HFFc6 (cell line): ENCODE measurements around the gene CHMP5. TPM values are rescaled to one million over a fixed set of nuclear protein-coding genes. Genes with fewer than 3 reads are reported as not detected.

Source experiments
- DNase-seq: peaks from one replicate; pipeline ENCODE4 v3.0.0-alpha.2; 2018
- H3K27ac Mint-ChIP-seq: 2 replicates; pipeline ENCODE4 v1.8.0; 2020; ENCODE audit warnings: mild to moderate bottlenecking, mixed read lengths
- H3K27me3 Mint-ChIP-seq: 2 replicates; pipeline ENCODE4 v1.8.0; 2021; ENCODE audit warnings: mild to moderate bottlenecking, moderate library complexity, mixed read lengths; ENCODE audit not compliant: insufficient read depth
- H3K36me3 Mint-ChIP-seq: 2 replicates; pipeline ENCODE4 v1.8.0; 2021; ENCODE audit warnings: low read depth, mixed read lengths
- H3K4me1 Mint-ChIP-seq: 2 replicates; pipeline ENCODE4 v1.8.0; 2020; ENCODE audit warnings: low read depth, mixed read lengths
- H3K4me3 Mint-ChIP-seq: 2 replicates; pipeline ENCODE4 v1.8.0; 2020; ENCODE audit warnings: mild to moderate bottlenecking, moderate library complexity, mixed read lengths
- H3K9me3 Mint-ChIP-seq: 2 replicates; pipeline ENCODE4 v1.8.0; 2020; ENCODE audit warnings: mild to moderate bottlenecking, mixed read lengths
- CTCF ChIP-seq: fragments of 200-600 bp; sonication (generic); IDR thresholded peaks from 2 replicates; pipeline ENCODE4 v1.5.0; 2021; ENCODE audit warnings: antibody characterized with exemption, mild to moderate bottlenecking
- total RNA-seq, 6 experiments: library from RNA; stranded (reverse); fragmentation: NEBNext Ultra II Directional; extraction: Animal tissue kit (Norgen Biotek cat#: 25700); gene quantifications; 2 replicates in 1 of 6; 3 replicates in 5 of 6; pipeline ENCODE4 v1.2.3, GENCODE V29; 2021

CHMP5 gene
- total RNA-seq, 6 experiments from 2014 or later, result 75.5 to 90.2 (median 78.8) TPM

DNA sequence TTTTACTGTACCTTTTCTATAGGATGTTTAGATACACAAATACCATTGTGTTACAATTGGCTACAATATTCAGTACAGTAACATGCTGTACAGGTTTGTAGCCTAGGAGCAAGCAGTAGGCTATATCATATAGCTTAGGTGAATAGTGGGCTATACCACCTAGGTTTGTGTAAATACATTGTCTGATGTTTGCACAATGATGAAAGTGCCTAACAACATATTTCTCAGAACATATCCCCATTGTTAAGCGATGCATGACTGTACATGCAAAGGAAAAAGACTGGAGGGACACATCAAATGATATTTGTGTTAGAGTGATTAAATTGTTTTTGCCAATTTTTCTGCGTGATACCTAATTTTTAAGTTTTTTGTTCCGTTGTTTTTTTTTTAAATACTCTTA is 5.3 kb downstream of the CHMP5 start:
- no peak for DNase-seq
- no peak for TF ChIP-seq CTCF
- Mint-ChIP-seq H3K27ac (no peak overlapping the region), H3K4me1 (peaks cover 33% of the 10 kb centered on the region), H3K36me3 (peaks cover 28% of the 10 kb centered on the region), H3K4me3 (no peak overlapping the region), H3K9me3 (no peaks in the 10 kb centered on the region), H3K27me3 (no peaks in the 10 kb centered on the region; the same call in none of the 2 replicates)

- Mint-ChIP-seq H3K4me1 (peaks cover 20% of the 10 kb centered on the region), H3K36me3 (peaks cover 18% of the 10 kb centered on the region), H3K4me3 (no peak overlapping the region), H3K27me3 (no peaks in the 10 kb centered on the region; the same call in 1 of the 2 replicates), H3K27ac (peak overlapping the region; percentile 27; the same call in 1 of the 2 replicates), H3K9me3 (no peaks in the 10 kb centered on the region)
- TF ChIP-seq CTCF, result no peak
- DNase-seq, result no peak
Observed at GRCh38 chr9:33272061-33272460, 7.2 kb downstream of the CHMP5 start.

- H3K4me3 Mint-ChIP-seq, result no peak overlapping the region; the same call in 1 of the 2 replicates
- TF ChIP-seq CTCF, result no peak
- no peak for DNase-seq
- H3K36me3 Mint-ChIP-seq, result peaks cover 26% of the 10 kb centered on the region
- peaks cover 20% of the 10 kb centered on the region for H3K4me1 Mint-ChIP-seq
- no peaks in the 10 kb centered on the region for H3K9me3 Mint-ChIP-seq
- H3K27ac Mint-ChIP-seq, result peak overlapping the region; percentile 33
- H3K27me3 Mint-ChIP-seq, result no peaks in the 10 kb centered on the region; the same call in none of the 2 replicates
Observed at GRCh38 chr9:33273266-33273971, 8.6 kb downstream of the CHMP5 start.

DNA sequence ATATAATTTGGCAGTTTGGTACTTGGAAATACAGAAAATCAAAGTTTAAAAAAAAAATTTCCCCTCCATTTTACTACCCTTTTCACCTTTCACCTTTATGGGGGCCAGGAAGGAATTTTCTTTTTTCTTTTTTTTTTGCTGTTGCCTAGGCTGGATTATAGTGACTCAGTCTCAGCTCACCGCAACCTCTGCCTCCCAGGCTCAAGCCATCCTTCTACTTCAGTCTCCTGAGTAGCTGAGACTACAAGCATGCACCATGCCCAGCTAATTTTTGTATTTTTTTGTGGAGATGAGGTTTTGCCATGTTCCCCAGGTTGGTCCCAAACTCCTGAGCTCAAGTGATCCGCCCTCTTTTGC is 9.1 kb downstream of the CHMP5 start:
- H3K9me3 Mint-ChIP-seq, result no peaks in the 10 kb centered on the region
- no peak for TF ChIP-seq CTCF
- DNase-seq, result no peak
- peaks cover 27% of the 10 kb centered on the region for H3K36me3 Mint-ChIP-seq
- peak overlapping the region; percentile 33 for H3K27ac Mint-ChIP-seq
- no peaks in the 10 kb centered on the region; the same call in none of the 2 replicates for H3K27me3 Mint-ChIP-seq
- peaks cover 20% of the 10 kb centered on the region for H3K4me1 Mint-ChIP-seq
- no peak overlapping the region for H3K4me3 Mint-ChIP-seq

GRCh38 chr9:33277484-33277883 is 12.6 kb downstream of the CHMP5 start:
- H3K27ac Mint-ChIP-seq, result no peak overlapping the region
- H3K4me1 Mint-ChIP-seq, result peaks cover 12% of the 10 kb centered on the region
- no peaks in the 10 kb centered on the region; the same call in none of the 2 replicates for H3K27me3 Mint-ChIP-seq
- DNase-seq, result no peak
- H3K36me3 Mint-ChIP-seq, result peaks cover 22% of the 10 kb centered on the region
- no peaks in the 10 kb centered on the region for H3K9me3 Mint-ChIP-seq
- no peak for TF ChIP-seq CTCF
- no peak overlapping the region for H3K4me3 Mint-ChIP-seq
